PFSK-1 (cell line): ENCODE data around the gene VAMP5.

Experiments used
- POLR2AphosphoS5 ChIP-seq: IDR thresholded peaks from 2 replicates; pipeline ENCODE4 v1.6.1; 2012; ENCODE audit warnings: low read depth, mild to moderate bottlenecking, control low read depth, low read length, moderate library complexity
- REST ChIP-seq, 2 experiments: IDR thresholded peaks; 2 replicates each; pipeline versions ENCODE4 v1.6.1 to v1.8.0; 2011 to 2012; ENCODE audit warnings: low read depth in 2 of 2, low read length in 2 of 2, control low read depth in 1 of 2, inconsistent platforms in 1 of 2, mild to moderate bottlenecking in 1 of 2, moderate library complexity in 1 of 2; ENCODE audit not compliant: insufficient read depth in 1 of 2
- SIN3A ChIP-seq: IDR thresholded peaks from 2 replicates; pipeline ENCODE4 v1.6.1; 2012; ENCODE audit warnings: mild to moderate bottlenecking, low read length, moderate library complexity, borderline replicate concordance; ENCODE audit not compliant: insufficient read depth
- TAF1 ChIP-seq: IDR thresholded peaks from 2 replicates; pipeline ENCODE4 v1.6.1; 2012; ENCODE audit warnings: low read length, control low read depth, borderline replicate concordance; ENCODE audit not compliant: insufficient read depth

- no peak for TF ChIP-seq POLR2AphosphoS5
- TF ChIP-seq TAF1, result no peak
- no peak for TF ChIP-seq REST (IDR thresholded peaks at IDR 0.05; ENCODE audit: insufficient read depth in 1 of 2, low read depth in 2 of 2, low read length in 2 of 2)
- no peak for TF ChIP-seq SIN3A
These were observed 21.9 kb downstream of the VAMP5 start for GRCh38 chr2:85606116-85606455.
